HG02943 (cell line): ENCODE results near the gene GIPC3.

Source experiments
- ATAC-seq: cut with Tn5 transposase; IDR thresholded peaks from one replicate; pipeline ENCODE4 v1.9.1; 2021; ENCODE audit warnings: mild to moderate bottlenecking, low read depth, moderate library complexity; ENCODE audit not compliant: unreplicated experiment

Gene GIPC3

DNA sequence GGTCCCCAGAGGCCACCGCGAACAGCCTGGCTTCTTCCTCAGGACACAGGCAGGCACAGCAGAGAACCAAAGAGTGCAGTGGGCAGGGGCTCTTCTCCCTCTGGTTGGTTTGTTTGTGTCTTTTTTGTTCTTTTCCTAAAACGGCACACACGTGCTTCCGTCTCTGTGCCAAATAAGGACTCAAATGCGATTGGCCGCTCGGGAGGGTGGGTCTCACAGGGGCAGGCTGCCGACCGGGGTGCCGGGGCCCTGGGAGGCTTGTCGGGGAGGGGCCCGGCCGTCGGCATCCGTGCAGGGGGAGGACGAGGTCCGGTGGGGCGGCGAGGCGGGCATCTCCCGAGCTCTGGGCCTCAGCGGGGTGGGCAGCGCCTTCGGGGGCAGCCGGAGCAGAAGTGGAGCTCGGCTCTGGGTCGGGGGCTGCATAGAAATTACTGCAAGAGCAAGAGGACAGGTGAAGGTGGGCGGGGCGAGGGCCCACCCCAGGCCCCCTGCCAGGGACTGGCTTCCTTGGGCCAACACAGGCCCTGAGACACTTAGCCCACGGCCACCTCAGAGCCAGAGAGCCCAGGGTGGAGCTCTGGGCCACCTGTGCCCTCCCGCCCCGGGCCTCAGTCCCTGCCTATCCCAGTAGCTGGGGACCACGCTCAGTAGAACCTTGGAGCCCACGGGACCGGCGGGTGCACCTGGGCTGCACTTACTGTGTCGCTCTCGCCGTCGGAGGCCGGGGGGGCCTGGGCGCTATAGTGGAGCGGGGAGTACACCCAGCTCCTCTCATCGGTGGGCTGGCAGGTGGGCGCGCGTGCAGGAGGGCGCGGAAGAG lies 47.7 kb downstream of the GIPC3 start:
- no peak for ATAC-seq

DNA sequence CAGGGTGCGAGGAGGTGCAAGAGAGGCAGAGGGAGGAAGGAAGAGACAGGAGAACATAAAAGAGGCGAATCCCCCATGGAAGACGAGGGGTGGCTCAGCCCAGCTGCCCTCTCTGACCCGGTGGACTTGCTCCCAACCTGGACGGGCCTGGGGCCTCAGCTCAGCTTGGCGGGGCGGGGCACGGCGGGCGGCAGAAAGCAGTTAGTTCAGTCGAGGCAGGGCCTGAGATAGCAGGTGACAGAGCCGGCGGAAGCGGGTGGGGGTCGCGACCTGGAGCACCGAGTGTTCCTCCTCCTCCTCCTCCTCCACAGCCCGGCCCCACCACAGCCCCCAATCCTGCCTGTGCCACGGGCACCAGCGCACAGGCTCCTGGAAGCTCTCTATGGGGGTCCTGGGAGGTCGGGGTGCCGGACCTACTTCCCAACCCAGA lies 48.3 kb downstream of the GIPC3 start:
- ATAC-seq, result no peak

DNA sequence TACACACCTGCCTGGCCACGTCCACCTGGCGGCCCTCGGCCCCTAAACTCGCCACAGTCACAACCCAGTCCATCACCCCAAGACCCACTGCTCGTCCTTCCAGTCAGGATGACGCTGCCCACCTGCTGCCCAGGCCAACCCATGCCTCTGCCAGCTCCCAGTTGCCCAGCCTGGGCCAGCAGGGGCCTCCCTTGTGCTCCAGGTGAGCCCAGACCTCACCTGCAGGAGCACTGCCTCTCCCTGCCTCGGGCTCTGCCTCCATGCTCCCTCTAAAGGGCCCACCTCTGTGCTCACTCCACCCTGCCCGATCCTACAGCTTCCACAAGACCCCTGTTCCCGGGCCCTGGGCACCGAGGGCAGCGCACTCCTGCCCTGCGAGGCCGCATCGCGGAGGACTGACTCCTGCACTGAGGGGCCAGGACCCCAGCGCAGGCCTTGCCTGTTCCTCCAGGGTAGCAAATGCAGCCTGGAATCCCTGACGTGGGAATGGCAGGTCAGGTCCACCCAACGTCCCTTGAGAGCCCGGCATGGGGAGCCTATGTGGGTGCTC lies 49.3 kb downstream of the GIPC3 start:
- no peak for ATAC-seq

DNA sequence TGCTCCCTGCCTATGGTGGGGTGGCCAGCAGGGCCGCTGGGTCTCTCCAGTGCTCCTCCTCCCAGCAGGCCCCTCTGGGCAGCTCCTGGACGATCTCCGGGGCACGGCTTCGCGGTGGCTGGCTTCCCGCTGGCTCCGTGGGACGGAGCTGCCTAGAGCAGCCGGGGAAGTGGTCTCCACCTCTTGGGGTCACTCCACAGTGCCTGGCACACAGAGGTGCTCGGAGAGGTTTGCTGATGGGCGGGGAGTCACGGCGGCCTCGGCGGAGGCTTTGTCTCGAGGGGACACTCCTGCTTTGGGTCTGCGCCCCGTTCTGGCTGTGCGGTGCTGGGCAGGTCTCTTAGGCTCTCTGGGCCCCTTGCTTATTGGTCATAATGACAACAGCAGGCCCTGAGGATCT lies 51.2 kb downstream of the GIPC3 start:
- no peak for ATAC-seq

DNA sequence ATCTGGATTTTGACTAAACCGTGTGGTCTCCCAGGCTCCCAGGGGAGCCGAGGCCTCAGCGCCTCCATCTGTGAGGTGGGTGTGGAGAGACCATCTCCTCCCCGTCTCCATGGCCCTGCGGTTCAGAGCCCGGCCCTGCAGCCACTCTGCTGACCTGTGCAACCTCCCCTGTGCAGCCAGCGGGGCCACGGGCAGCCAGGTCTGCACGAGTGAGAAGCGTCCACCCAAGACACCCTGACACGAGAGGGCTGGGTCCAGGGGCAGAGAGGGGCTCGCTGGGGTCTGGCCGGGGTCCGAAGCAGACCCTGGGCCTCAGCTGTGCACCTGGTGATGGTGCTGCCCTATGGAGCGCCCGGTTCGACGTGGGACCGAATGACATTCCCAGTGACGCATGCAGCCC lies 51.7 kb downstream of the GIPC3 start:
- ATAC-seq, result no peak

DNA sequence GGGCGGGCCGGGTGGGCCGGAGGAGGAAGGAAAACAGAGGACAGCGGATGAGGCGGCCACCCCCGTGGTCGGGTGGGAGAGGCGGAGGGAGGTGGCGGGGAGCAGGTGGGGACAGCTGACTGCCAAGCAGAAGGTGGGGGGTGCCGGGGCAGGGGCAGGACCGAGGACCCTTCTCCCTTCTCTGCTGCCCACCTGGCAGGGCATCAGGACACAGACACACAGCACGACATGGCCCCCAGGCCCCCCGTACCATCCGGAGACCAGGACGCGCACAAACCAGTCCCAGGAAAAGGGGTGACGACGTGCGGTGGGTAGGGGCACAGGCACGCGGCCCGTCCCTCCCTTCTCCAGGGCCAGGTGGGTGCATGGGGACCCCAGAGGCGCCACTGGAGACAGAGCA lies 52.3 kb downstream of the GIPC3 start:
- no peak for ATAC-seq

DNA sequence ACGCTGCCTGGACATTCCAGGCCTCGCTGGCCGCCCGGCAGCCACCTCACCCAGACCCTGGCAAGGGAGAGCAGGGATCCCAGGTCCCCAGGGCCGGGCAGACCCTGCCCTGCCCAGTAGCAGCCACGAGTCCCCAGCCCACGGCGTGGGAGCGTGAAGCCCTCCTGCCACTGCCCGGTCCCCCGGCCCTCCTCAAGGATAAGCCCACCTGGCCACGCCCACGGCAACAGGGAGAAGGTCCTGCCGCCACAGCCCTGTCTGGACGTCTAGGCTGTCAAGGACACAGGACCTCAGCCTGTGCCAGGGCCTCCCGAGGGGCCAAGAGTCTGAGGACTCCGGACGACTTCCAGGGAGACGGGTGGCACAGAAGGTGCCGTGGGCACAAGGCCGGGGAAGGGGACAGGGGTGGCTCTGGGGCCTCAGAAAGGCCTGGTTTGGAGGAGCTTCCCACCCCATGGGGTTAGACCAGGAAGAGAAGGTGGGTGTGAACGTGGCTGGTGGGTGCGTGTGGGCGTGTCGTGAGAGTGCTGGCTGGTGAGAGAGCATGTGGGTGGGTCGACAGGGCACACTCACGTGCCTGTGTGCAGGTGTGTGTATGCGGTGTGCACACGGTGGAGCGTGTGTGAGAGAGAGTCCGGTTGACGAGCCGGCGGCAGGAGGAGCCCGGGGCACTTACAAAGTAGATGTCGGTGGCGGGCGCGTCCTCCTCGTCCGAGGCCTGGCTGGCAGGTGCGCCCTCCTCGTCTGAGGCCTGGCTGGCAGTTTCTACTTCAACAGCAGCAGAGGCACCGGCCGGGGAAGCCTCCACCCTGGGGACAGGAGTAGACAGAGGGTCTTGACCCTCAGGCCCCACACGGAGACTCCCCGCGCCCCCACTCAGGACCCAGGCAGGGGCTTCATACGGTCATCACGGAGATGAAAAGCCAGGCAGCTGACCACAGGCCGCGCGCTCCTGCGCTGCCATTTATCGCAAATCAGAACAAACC lies 53.2 kb downstream of the GIPC3 start:
- no peak for ATAC-seq

DNA sequence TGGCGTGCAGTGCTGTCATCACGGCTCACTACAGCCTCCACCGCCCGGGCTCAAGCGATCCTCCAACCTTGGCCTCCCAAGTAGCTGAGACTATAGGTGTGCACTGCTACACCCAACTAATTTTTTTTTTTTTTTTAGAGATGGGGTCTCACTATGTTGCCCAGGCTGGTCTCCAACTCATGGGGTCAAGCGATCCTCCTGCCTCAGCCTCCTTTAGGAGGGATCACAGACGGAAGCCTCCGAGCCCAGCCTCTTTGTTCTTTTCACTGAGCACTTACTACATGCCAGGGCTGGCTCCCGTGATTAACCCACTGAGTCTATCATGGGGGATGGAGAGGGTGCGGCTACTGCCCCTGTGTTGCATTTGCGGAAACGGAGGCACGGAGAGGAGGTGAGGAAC lies 54.2 kb downstream of the GIPC3 start:
- no peak for ATAC-seq

DNA sequence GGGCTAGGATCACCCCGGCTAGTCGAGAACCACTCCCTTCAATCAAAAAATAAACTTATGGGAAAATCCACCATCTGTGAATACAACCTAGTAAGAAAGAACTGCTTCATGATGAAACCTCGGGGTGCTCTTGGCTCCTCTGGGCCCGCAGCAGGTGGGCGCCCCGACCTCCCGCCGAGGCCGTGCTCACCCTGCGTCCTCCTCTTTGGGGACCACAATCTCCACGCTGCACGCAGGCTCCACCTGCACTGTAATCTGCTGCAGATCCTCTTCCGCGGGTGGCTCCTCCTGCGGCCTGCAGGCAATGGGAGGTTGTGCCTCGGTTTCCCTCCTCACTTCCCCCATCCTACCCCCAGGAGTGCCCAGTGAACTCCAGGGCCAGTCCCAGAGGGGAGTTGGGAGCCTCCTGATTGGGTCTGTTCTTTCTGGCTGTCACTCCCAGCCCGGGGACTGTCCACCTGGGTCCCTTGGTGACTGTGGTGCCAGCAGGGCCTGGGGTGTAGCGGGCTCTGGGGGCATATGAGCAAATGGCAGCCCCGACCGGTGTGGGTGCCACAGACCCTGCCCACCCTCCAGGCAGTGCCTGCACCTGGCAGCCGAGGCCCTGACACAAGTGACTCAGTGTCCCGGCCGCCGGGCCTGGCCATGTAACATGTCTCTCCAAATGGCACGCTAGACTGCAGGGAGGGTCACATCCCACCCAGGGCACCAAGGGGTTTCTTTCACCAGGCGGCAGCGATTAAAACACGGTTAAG lies 56.4 kb downstream of the GIPC3 start:
- ATAC-seq, result no peak

DNA sequence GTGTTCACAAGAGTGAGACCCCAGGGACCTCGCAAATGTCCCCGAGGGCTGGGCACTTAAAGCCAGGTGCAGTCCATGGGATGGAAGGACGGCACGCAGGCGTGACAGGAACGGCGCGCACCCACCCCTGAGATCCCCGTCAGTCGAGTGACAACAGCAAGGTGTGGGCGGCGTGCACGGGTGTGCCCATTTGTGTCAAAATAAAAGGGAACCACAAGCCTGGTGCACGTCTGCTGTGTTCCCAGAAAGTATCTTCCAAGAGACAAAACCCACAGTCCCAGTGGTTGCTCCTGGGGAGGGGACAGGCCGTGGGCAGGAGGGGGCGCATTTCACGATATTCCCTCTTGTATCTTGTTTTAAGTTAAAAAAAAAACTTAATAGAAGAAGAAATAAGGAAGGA lies 57.0 kb downstream of the GIPC3 start:
- no peak for ATAC-seq
